HG02588 (cell line): ENCODE results near the gene DDX24.

Experiments used
- ATAC-seq: cut with Tn5 transposase; IDR thresholded peaks from one replicate; pipeline ENCODE4 v1.9.1; 2021; ENCODE audit warnings: mild to moderate bottlenecking, moderate library complexity; ENCODE audit not compliant: unreplicated experiment

DDX24 gene

GRCh38 chr14:94049625-94050023 lies 31.4 kb downstream of the DDX24 start:
- ATAC-seq = no peak

DNA sequence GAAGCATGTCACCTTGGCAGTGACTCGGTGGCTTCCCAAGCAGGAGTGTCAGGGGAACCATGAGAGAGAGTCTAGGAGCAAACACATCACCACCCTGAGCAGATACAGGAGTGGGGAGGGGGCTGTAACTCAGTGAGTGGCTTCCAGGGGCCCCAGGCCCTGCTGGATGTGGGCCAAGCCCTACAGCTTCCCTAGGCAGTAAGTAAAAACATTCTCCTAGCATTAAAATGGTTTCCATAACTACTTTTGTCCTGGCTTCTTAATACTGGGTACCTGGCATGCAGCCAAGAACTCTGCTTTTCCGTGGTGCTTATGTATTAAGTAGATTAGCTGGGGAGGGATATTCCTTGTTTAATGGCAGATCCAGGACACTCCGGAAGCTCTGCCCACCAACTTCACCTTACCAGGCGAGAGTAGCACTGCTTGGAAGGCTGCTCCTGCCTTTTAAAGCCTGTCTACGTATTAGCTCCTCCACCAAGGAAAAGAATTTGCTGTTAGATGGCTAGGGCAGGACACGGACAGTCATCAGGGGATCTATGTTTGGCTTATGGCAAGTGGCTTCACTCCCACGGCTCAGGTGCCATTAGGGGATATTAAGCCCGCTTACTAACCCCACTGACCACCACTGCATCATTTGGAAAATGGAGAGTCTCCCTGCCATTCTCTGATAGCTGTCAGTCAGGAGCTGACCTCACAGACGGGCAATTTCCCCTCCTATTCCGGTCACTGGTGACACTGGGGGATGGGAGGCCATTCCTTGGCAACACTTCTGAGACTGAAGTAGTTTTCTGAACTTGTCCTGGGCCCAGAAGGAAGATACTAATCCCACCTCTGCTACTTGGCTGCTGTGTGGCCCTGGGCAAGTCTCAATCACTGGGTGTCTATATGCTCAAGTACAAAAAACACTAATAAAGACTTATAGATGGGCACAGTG lies 32.0 kb downstream of the DDX24 start:
- ATAC-seq = no peak

DNA sequence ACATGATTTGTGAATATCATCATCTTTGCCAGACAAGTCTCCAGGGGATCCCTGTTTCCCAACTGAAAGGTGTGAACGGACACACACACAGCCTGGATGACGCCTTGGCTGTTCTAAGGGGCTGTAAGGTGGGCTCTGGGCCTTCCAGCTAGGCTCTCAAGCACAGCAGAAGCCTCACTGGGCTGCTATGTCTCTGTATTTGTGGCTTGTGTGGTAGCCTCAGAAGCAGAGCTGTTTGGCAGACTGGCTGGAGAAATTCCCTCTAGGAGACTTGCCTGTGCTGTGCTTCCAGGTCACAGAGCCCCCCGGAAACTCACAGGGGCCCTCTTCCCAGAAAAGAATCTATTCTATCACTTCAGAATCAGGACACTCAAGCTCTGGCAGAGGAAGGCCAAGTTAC lies 33.4 kb downstream of the DDX24 start:
- ATAC-seq = no peak

GRCh38 chr14:94046696-94047250 lies 34.2 kb downstream of the DDX24 start:
- no peak for ATAC-seq

- ATAC-seq = no peak
These were observed 35.2 kb downstream of the DDX24 start for GRCh38 chr14:94045563-94046345.

GRCh38 chr14:94045101-94045500 lies 35.9 kb downstream of the DDX24 start:
- no peak for ATAC-seq

DNA sequence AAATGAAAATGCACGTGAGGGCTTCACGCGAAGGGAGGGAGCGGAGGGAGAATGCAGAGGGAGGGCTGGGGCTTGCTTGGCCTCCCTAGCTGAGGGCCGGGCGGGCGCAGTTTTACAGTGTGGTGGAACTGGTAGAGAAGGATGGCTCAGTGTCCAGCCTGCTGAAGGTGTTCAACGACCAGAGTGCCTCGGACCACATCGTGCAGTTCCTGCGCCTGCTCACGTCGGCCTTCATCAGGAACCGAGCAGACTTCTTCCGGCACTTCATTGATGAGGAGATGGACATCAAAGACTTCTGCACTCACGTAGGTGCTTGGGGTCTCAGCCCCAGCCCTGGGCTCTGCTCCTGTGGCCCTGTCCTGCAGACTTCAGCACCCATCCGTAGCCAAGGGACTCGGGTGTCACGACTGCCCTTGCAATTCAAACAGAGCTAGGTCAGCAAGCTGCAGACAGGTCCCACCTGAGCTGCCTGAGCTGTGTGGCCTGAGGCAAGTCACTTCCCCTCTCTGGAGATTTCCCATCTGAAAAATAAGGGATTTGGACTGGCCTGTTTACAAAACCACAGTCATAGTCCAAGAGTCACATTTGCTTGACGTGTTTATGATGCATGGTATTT lies 36.4 kb downstream of the DDX24 start:
- ATAC-seq = no peak

GRCh38 chr14:94043756-94044475 lies 37.1 kb downstream of the DDX24 start:
- ATAC-seq = no peak

DNA sequence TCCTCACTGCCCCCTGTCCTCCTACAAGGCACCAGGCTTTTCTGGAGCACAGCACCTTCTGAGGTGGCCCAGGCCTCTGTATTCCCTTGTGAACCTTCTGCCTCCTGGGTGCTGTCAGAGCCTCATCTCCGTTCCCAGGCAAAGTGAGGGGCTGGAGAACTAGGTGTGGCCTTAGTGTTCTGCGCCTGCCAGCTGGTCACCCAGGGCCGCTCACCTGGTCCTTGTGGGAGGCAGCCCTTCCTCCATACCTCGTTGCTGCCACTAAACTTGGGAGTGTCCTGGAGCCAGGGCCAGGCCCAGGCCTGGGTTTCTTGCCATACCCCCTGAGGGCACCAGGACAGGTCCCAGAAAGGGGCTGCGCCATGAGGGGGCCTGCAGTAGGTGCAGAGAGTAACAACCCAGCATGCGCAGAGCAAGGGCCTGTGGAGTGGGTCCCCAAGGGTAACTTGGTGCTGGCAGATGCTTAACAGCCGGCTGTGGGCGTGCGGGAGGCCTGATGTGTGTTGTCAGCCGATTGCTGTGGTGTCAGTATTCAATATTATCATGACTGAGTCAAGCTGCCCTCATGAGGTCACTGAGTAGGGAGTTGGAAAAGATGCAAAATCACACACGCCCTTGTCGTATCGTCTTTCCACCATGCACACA lies 37.8 kb downstream of the DDX24 start:
- ATAC-seq = no peak

GRCh38 chr14:94042433-94043091 lies 38.4 kb downstream of the DDX24 start:
- no peak for ATAC-seq

DNA sequence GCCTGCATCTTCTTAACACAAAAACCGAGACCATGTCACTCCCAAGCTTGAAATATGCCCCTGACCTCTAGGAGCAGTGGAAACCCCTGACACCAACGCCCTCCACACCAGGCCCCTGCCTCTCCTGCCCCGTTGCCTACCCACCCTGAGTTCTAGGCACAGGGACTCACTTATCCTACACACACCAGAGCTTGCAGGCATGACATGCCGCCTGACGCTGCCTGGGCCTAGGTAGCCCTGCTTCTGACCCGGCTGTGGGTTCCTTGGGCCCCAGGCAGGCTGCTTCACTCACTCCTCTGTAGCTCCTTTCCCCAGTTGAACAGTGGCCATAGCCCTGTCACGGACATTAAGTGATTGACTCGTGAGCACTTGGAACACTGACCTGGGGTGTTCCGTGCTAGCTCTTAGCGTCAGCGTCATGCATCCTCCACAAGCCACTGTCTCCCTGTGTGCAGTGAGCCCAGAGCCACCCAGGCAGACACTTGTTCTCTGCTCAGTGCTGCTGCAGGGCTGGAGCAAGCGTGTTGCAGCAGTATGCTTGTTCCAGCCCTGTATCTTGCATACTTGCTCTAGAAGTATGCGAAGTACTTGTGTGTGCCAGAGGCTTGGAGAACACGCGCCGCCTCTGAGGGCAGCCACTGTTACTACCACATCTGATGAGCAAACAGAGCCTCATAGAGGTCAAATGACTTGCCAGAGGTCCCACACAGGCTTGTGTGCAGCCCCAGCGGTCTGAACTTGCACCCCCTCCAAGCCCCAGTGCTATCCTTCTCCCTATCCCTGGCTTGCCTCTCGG lies 39.3 kb downstream of the DDX24 start:
- ATAC-seq = no peak

DNA sequence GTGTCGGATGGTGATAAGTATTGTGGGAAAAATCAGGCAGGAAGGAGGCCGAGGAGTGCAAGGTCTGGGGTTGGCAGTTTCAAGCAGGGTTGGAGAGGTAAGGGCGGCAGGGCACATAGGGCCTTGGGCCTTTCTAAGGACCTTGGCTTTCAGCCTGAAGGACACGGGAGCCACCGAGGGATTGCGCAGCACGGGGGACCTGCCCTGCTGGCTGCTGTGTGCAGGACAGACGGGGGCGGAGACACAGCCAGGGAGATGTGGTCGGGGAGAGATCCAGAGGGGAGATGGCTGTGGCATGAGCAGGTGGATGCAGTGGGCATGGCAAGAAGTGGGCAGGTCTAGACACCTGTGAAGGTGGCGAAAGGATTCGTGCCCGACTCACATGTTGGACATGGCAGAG lies 40.2 kb downstream of the DDX24 start:
- no peak for ATAC-seq

GRCh38 chr14:94040247-94040646 lies 40.8 kb downstream of the DDX24 start:
- no peak for ATAC-seq

- ATAC-seq = no peak
These were observed 41.9 kb downstream of the DDX24 start for GRCh38 chr14:94038921-94039629.

- ATAC-seq = no peak
These were observed 42.5 kb downstream of the DDX24 start for GRCh38 chr14:94038510-94038909.

DNA sequence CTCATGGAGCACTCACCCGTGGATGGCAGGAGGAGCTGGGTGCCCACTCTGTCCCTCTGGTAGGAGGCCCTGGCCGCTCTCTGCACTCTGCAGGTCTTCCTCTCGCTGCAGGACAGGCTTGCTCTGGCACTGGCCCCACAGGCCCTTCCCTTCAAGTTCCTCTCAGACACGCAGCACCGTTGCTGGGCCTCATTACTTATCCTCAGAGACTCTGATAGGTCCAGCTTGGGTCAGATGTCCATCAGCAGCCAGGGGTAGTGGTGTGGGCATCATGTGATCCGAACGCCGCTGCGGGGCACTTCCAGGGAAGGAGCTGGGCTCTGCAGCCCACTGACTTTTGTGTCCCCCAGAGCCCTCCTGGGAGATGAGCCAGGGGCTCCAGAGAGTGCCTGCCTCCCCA lies 43.0 kb downstream of the DDX24 start:
- ATAC-seq = no peak

DNA sequence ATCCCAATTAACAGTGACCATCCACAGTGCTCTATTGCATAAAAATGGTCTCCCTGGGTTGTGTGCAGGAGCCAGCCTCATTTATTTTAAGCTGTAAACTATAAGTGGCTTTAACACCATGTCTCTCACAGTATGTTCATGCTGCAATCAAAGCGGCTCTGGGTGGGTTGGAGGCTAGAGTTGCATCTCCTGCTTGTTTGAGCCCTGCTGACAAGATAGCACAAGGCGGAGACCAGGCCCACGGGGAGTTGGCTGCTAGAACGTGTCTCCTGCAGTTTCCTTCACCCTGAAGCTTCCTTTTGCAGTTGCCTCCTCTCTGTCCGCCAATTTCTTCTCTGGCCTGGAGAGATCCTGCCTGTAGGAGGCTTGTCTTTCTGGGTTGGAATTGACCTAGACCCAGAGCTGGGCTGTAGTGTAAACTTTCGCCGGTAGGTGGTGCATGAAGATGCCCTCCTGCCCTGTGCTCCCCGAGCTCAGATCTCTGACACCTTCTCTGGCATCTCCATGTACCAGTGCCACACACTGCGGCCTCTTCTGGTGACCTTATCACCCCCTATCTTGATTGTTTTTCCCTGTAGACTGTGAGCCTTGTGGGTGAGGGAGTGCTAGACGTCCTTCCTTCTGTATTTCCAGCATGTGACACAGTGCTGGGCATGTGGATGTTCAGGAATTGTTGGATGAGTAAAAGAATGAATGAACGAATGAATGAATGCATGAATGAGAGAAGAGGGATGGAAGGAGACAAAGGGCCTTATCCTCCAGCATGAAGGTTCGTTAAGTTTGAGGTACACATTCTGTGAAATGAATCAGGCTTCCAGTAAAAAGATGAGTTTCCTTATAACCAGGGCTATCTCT lies 44.5 kb downstream of the DDX24 start:
- peak; percentile 80 for ATAC-seq
